Measurements from ENCODE around the gene SUN3. TPM values are rescaled to one million over a fixed set of nuclear protein-coding genes. Genes with fewer than 3 reads are reported as not detected.

Gene SUN3
- total and polyA plus RNA-seq, 7 donors, result 0.16 TPM; not detected in 6

GRCh38 chr7:48052748-48053147, 23.8 kb upstream of the SUN3 start:
- H3K4me3 ChIP-seq, result no peak overlapping the region
- intact Hi-C loops (cut with DNase I), result no loop called here
- no peaks in the 10 kb centered on the region for H3K9me3 ChIP-seq
- no peaks in the 10 kb centered on the region for H3K4me1 ChIP-seq
- H3K27me3 ChIP-seq, result no peaks in the 10 kb centered on the region
- no peak overlapping the region for H3K27ac ChIP-seq
- H3K36me3 ChIP-seq, result no peaks in the 10 kb centered on the region
- 64 to 70% methylated on average over 8 of the region's 8 CpGs for WGBS, 2 donors
- TF ChIP-seq POLR2AphosphoS5 (IDR thresholded peaks at IDR 0.05) (no peak), EP300 (IDR thresholded peaks at IDR 0.05) (no peak)
- no peak for DNase-seq

- TF ChIP-seq CTCF (IDR thresholded peaks at IDR 0.05), result no peak
- no peak for TF ChIP-seq EP300 (IDR thresholded peaks at IDR 0.05)
- TF ChIP-seq POLR2A (IDR thresholded peaks at IDR 0.05), result no peak
- TF ChIP-seq POLR2AphosphoS5 (IDR thresholded peaks at IDR 0.05), result no peak
- no peaks in the 10 kb centered on the region for H3K4me1 ChIP-seq
- DNase-seq, result no peak
- no peaks in the 10 kb centered on the region for H3K36me3 ChIP-seq
- no peak overlapping the region for H3K27ac ChIP-seq
- H3K27me3 ChIP-seq, result no peaks in the 10 kb centered on the region
- H3K9me3 ChIP-seq, result no peaks in the 10 kb centered on the region
- 84 to 85% methylated on average over 8 of the region's 8 CpGs for WGBS, 2 donors
- intact Hi-C loops (cut with DNase I), result no loop called here
- H3K4me3 ChIP-seq, result no peak overlapping the region
Measured at GRCh38 chr7:48049850-48050249, 20.9 kb upstream of the SUN3 start.

GRCh38 chr7:48048113-48048512, 19.2 kb upstream of the SUN3 start:
- Histone ChIP-seq H3K4me1 (no peaks in the 10 kb centered on the region), H3K9me3 (no peaks in the 10 kb centered on the region), H3K27me3 (no peaks in the 10 kb centered on the region), H3K4me3 (no peak overlapping the region), H3K36me3 (no peaks in the 10 kb centered on the region), H3K27ac (no peak overlapping the region)
- intact Hi-C loops (cut with DNase I), result no loop called here
- TF ChIP-seq POLR2AphosphoS5 (IDR thresholded peaks at IDR 0.05), result no peak
- TF ChIP-seq POLR2A (IDR thresholded peaks at IDR 0.05), result no peak
- TF ChIP-seq EP300 (IDR thresholded peaks at IDR 0.05), result no peak
- WGBS, 2 donors, result 94% methylated on average over 8 of the region's 8 CpGs
- no peak for DNase-seq

- Histone ChIP-seq H3K27me3 (no peaks in the 10 kb centered on the region), H3K4me1 (no peaks in the 10 kb centered on the region), H3K4me3 (no peak overlapping the region), H3K9me3 (no peaks in the 10 kb centered on the region), H3K27ac (no peak overlapping the region), H3K36me3 (no peaks in the 10 kb centered on the region)
- TF ChIP-seq EP300 (IDR thresholded peaks at IDR 0.05) (no peak), POLR2A (IDR thresholded peaks at IDR 0.05) (no peak), CTCF (IDR thresholded peaks at IDR 0.05) (no peak), POLR2AphosphoS5 (IDR thresholded peaks at IDR 0.05) (no peak)
- DNase-seq, result no peak
- intact Hi-C loops (cut with DNase I), result no loop called here
- WGBS, 2 donors, result 67 to 79% methylated on average over 14 of the region's 14 CpGs
Measured at GRCh38 chr7:48046458-48046857, 17.6 kb upstream of the SUN3 start.

GRCh38 chr7:48045195-48045765, 16.4 kb upstream of the SUN3 start:
- TF ChIP-seq POLR2A (IDR thresholded peaks at IDR 0.05) (no peak), CTCF (IDR thresholded peaks at IDR 0.05) (no peak), POLR2AphosphoS5 (IDR thresholded peaks at IDR 0.05) (no peak), EP300 (IDR thresholded peaks at IDR 0.05) (no peak)
- Histone ChIP-seq H3K36me3 (no peaks in the 10 kb centered on the region), H3K27me3 (no peaks in the 10 kb centered on the region), H3K4me3 (no peak overlapping the region), H3K27ac (no peak overlapping the region), H3K9me3 (no peaks in the 10 kb centered on the region), H3K4me1 (no peaks in the 10 kb centered on the region)
- intact Hi-C loops (cut with DNase I), result no loop called here
- no peak for DNase-seq
- 79% methylated on average over 9 of the region's 9 CpGs for WGBS, 2 donors

GRCh38 chr7:48042636-48043035, 13.7 kb upstream of the SUN3 start:
- TF ChIP-seq POLR2A (IDR thresholded peaks at IDR 0.05), result no peak
- no peaks in the 10 kb centered on the region for H3K27me3 ChIP-seq
- no peak for DNase-seq
- intact Hi-C loops (cut with DNase I), result no loop called here
- no peak overlapping the region for H3K27ac ChIP-seq
- no peak overlapping the region for H3K4me3 ChIP-seq
- H3K9me3 ChIP-seq, result no peaks in the 10 kb centered on the region
- no peaks in the 10 kb centered on the region for H3K4me1 ChIP-seq
- 65 to 76% methylated on average over 3 of the region's 3 CpGs for WGBS, 2 donors
- H3K36me3 ChIP-seq, result no peaks in the 10 kb centered on the region
